Measurements from ENCODE around the gene OXSR1.
"Not testable (repeated sequence)": the region's sequence is repeated elsewhere in the genome, so short reads cannot be mapped to it uniquely, and the experiment has no call there.

Gene OXSR1

GRCh38 chr3:38219609-38220197, 54.4 kb downstream of the OXSR1 start:
- DNase-seq (ENCODE audit: low read depth in 4 of 4, low spot score in 1 of 4): no peak

- DNase-seq (ENCODE audit: low read depth in 4 of 4, low spot score in 1 of 4): no peak
These were observed 55.7 kb downstream of the OXSR1 start for GRCh38 chr3:38221005-38221404.

GRCh38 chr3:38222032-38222634, 56.8 kb downstream of the OXSR1 start:
- no peak for DNase-seq (ENCODE audit: low read depth in 4 of 4, low spot score in 1 of 4)

DNA sequence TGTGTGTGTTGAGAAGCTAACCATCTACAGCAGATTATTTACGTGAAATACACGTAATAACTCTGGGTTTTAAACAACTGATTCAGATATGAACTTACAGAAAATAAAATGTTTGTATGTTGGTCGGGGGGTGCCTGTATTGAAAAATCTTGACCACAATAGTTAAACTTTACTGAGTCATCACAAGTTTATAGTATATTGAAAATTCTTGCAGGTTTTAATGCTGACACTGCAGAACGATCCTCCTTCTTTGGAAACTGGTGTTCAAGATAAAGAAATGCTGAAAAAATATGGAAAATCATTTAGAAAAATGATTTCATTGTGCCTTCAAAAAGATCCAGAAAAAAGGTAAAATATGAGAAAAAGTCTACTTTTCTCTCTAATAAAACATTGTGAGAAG, 59.0 kb downstream of the OXSR1 start:
- no peak for DNase-seq (ENCODE audit: low read depth in 4 of 4, low spot score in 1 of 4)

- no peak for DNase-seq (ENCODE audit: low read depth in 4 of 4, low spot score in 1 of 4)
These were observed 60.9 kb downstream of the OXSR1 start for GRCh38 chr3:38226273-38226672.

GRCh38 chr3:38227989-38228388, 62.7 kb downstream of the OXSR1 start:
- no peak for DNase-seq (ENCODE audit: low read depth in 4 of 4, low spot score in 1 of 4)

DNA sequence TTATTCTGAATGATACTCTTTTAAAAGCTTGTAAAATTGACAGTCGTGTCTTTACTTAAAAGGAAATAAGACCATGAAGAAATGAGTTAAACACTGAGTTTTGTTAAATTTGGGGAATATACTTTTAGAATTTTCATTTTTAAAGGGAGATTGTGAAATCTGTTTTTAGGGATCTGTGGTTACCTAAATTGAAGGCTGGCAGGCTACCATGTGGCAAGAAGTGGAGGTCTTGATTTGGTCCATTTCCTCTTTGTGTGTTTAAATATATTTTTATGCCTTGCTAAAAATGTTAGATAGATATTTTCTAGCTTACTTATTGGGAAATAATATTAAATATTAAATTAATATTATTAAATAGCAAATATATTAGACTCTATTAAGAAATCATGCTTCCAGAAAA, 63.7 kb downstream of the OXSR1 start:
- no peak for DNase-seq (ENCODE audit: low read depth in 4 of 4, low spot score in 1 of 4)

DNA sequence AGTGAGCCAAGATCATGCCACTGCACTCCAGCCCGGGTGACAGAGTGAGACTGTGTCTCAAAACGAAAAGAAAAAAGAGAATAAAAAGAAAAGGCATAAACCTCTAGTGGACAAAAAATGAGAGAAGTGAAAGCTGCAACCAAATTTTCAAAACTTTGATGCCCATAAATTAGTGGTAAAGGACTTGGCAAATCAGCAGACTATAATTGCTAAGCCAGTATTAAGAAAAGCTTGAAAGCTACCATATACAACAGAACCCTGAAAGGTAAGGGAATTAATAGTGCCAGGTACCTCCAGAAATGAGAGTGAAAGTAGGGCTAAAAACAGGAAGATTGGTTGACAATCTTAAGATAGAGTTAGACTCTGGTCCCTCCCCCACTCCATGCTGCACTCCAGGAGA, 67.4 kb downstream of the OXSR1 start:
- no peak for DNase-seq (ENCODE audit: low read depth in 4 of 4, low spot score in 1 of 4)

GRCh38 chr3:38235466-38235865, 70.1 kb downstream of the OXSR1 start:
- DNase-seq (ENCODE audit: low read depth in 4 of 4, low spot score in 1 of 4): no peak

DNA sequence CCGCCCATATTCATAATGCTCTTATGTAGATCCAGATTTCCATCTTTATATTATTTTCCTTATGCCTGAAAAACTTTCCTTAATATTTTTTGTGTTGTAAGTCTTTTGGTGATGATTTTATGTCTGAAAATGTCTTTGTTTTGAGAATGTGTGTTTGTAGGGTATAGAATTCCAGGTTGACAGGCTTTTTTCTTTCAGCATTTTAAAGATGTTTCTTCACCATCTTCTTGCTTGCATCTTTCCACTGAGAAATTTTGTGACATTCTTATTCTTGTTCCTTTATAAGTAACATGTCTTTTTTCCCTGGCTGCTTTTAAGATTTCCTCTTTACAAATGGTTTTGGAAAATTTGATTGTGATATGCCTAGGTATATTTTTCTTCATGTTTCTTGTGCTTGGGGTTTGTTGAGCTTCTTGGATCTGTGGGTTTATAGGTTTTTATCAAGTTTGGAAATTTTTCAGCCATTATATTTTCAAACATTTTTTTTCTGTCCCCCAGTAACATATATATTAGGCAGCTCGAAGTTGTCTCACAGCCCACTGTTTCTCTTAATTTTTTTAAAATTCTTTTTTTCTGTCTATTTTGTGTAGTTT, 73.2 kb downstream of the OXSR1 start:
- DNase-seq (ENCODE audit: low read depth in 4 of 4, low spot score in 1 of 4): no peak

- DNase-seq (ENCODE audit: low read depth in 4 of 4, low spot score in 1 of 4): not testable (repeated sequence)
These were observed 77.5 kb downstream of the OXSR1 start for GRCh38 chr3:38242812-38243211.

- DNase-seq (ENCODE audit: low read depth in 4 of 4, low spot score in 1 of 4): no peak
These were observed 80.6 kb downstream of the OXSR1 start for GRCh38 chr3:38245930-38246329.

DNA sequence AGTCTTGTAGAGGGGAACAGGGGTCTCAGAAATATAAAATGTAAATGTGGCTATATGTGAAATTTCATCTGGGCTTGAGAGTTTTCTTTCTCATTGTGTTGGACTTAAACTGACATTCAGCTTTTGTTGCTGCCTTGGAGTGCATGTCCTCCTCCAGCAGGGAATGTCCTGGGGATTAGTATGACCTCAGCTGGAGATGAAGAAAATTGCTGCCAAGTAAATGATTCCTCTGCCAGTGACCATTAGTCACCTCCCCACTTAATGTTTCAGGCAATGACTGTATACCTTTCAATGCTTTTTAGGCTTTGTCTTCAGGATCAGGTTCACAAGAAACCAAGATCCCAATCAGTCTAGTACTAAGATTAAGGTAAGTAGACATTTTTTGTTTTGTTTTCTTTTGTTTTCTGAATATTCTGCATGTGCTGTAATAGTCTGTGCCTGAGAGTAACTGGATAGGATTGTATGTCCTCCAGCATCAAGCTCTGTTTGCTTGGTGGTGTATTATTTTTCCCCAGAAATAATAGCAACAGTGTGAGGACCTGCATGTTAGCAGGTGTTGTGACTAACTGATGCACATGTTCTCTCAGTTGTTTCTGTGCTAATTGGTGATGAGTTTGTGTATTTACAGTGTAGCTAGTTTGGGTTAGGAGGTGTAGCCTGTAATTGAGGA, 82.2 kb downstream of the OXSR1 start:
- DNase-seq (ENCODE audit: low read depth in 4 of 4, low spot score in 1 of 4): no peak

DNA sequence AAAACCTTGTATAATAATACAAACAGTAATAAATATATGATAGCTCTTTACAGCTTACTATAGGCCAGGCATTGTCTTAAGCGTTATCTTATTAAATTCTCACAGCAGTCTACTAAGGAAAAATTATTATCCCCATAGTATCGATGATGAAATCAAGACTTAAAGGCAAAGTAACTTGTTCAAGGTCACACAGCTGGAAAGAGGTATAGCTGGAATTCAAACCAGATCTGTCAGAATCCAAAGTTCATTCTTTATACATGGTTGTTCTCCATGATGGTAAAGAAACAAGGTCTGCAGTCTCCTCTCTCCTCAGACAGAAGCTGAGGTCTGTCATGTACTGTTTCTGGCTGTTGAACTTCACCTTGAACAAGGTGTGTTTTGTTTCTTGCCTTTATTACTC, 84.9 kb downstream of the OXSR1 start:
- DNase-seq (ENCODE audit: low read depth in 4 of 4, low spot score in 1 of 4): no peak

GRCh38 chr3:38251197-38251596, 85.9 kb downstream of the OXSR1 start:
- no peak for DNase-seq (ENCODE audit: low read depth in 4 of 4, low spot score in 1 of 4)

- DNase-seq (ENCODE audit: low read depth in 4 of 4, low spot score in 1 of 4): no peak
These were observed 88.4 kb downstream of the OXSR1 start for GRCh38 chr3:38253704-38254103.

DNA sequence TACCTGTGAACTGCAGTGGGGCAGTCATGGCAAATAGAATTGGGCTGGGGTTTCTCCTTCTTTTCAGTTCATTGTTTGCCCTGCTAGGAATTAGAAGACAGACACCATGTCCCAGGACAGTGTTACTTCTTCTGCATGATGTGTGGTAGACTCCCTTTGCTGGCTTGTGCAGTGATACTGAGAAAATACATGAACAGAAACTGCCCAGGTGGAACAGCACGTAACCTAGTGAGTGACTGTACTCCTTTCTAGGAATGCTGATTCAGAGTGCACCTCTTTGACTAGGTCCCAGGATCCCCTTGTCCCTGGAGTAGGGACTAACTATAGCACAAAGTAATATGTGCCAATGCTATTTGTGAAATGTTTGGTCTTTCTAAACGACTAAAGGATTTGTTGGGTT, 89.5 kb downstream of the OXSR1 start:
- no peak for DNase-seq (ENCODE audit: low read depth in 4 of 4, low spot score in 1 of 4)

- DNase-seq (ENCODE audit: low read depth in 4 of 4, low spot score in 1 of 4): no peak
These were observed 90.3 kb downstream of the OXSR1 start for GRCh38 chr3:38255627-38256026.

- DNase-seq (ENCODE audit: low read depth in 4 of 4, low spot score in 1 of 4): no peak
These were observed 92.2 kb downstream of the OXSR1 start for GRCh38 chr3:38257583-38257982.

DNA sequence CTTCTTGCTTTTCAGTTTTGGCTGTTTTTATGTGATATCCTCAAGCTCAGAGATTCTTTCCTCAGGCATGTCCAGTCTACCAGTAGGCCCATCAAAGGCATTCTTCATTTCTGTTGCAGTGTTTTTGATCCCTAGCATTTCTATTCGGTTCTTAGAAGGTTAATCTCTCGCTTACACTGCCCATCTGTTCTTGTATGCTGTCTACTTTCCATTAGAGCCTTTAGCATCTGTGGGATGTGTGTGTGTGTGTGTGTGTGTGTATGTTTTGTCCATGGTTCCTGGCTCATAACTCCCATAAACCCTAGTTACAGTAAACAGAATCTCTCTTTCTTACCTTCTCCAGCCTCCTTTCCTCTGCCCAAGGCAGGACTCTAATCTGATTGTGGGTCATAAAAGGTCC, 95.1 kb downstream of the OXSR1 start:
- DNase-seq (ENCODE audit: low read depth in 4 of 4, low spot score in 1 of 4): no peak

DNA sequence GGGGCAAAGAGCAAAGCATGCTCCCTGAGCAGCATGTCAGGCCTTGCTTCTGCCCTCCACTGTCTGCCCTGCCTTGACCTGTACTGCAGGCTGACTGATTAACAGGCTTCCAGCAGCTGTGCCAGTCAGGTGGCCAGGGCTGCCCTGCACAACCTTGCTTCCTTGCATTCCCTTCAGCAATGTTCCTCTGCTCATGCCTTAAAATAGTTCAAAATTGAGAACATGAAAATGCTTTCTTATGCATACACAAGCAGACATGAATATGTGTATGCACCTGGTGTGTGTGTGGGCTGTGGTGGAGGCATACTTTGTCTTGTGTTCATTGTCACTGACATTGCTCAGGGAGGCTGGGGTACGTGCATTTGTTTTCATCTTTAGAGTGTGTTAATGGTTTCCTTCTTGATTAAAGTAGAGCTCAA, 99.0 kb downstream of the OXSR1 start:
- DNase-seq (ENCODE audit: low read depth in 4 of 4, low spot score in 1 of 4): no peak

GRCh38 chr3:38264779-38265178, 99.4 kb downstream of the OXSR1 start:
- DNase-seq (ENCODE audit: low read depth in 4 of 4, low spot score in 1 of 4): no peak
